ENCODE data around the gene ZBTB46. TPM values are rescaled to one million over a fixed set of nuclear protein-coding genes. Genes with fewer than 3 reads are reported as not detected.

The ZBTB46 gene
- total RNA-seq, 1 donor from 2014 or later: 7.4 TPM

DNA sequence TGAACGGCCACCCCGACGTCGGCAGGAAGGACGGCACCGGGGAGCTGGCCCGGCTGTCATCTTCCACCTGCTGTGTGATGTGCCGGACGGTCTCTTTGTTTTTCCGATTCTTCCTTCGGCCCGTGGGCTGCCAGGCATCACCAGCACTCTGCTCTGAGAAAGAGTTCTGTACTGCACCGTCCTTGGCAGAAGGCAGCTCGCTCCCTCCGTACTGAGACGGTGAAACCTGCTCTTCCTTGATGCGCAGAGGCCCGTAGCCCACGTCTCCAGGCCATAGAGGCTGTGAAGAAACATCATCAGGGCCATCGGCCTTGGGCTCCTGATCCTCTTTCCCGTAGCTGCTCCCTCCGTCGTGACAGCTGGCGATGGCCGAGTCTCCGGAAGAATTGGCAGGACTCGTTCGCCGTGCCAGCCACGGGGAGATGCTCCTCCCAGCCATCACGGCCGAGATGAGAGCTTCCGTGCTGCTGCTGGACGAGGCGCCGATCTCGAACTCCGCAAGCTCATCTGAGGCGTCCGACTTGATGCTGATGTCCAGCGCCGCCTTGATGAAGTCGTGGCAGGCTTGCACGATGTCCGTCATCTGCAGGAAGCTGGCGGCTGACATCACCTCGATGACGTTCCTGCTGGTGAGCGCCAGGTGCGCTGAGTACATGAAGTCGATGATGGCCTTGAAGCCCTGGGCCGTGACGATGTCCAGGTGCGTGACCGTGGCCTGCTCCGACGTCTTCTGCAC is 41.1 kb downstream of the ZBTB46 start:
- intact Hi-C loops (cut with DNase I): no loop called here

DNA sequence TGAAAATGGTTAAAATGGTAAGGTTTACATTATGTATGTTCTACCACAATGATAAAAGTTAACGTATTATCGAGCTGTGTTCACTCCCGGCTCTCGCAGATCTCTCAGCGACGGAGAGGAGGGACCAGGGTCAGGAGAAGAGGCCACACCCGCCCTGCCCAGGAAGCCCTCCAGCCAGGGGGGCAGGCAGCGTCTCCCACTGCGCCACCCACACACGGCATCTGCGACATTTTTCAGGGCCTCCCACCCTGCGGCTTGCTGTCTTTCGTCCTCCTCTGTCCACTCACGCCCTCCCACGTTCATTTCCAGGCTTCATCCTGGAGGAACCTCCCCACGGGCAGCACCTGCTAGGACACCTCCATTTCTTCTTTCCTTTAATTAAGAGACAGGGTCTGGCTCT is 43.3 kb downstream of the ZBTB46 start:
- intact Hi-C loops (cut with DNase I): no loop called here
- no peaks in the 10 kb centered on the region for H3K9me3 ChIP-seq
- no peak for TF ChIP-seq POLR2AphosphoS5 (IDR thresholded peaks at IDR 0.05; ENCODE audit: insufficient read depth in 1 of 2, low read depth in 1 of 2)
- TF ChIP-seq, protein P1, sequence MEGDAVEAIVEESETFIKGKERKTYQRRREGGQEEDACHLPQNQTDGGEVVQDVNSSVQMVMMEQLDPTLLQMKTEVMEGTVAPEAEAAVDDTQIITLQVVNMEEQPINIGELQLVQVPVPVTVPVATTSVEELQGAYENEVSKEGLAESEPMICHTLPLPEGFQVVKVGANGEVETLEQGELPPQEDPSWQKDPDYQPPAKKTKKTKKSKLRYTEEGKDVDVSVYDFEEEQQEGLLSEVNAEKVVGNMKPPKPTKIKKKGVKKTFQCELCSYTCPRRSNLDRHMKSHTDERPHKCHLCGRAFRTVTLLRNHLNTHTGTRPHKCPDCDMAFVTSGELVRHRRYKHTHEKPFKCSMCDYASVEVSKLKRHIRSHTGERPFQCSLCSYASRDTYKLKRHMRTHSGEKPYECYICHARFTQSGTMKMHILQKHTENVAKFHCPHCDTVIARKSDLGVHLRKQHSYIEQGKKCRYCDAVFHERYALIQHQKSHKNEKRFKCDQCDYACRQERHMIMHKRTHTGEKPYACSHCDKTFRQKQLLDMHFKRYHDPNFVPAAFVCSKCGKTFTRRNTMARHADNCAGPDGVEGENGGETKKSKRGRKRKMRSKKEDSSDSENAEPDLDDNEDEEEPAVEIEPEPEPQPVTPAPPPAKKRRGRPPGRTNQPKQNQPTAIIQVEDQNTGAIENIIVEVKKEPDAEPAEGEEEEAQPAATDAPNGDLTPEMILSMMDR (IDR thresholded peaks at IDR 0.05): no peak
- no peak for TF ChIP-seq POLR2A (IDR thresholded peaks at IDR 0.05)
- H3K4me1 ChIP-seq: no peaks in the 10 kb centered on the region
- DNase-seq (ENCODE audit: extremely low spot score in 2 of 2): no peak
- H3K27me3 ChIP-seq: no peaks in the 10 kb centered on the region
- H3K36me3 ChIP-seq: peaks cover 0 to 5% of the 10 kb centered on the region in 2 donors
- H3K27ac ChIP-seq: no peak overlapping the region
- no peak overlapping the region for H3K4me3 ChIP-seq

More for the DNA sequence above, 41.1 kb downstream of the ZBTB46 start:
- no peak overlapping the region for H3K4me3 ChIP-seq
- H3K27me3 ChIP-seq: no peaks in the 10 kb centered on the region
- H3K27ac ChIP-seq: no peak overlapping the region
- TF ChIP-seq, protein P1 (IDR thresholded peaks at IDR 0.05): no peak
- TF ChIP-seq POLR2A (IDR thresholded peaks at IDR 0.05) (no peak), POLR2AphosphoS5 (IDR thresholded peaks at IDR 0.05; ENCODE audit: insufficient read depth in 1 of 2, low read depth in 1 of 2) (no peak)
- no peaks in the 10 kb centered on the region for H3K4me1 ChIP-seq
- H3K36me3 ChIP-seq: peaks cover 0 to 5% of the 10 kb centered on the region in 2 donors
- no peak for DNase-seq (ENCODE audit: extremely low spot score in 2 of 2)
- no peaks in the 10 kb centered on the region for H3K9me3 ChIP-seq

DNA sequence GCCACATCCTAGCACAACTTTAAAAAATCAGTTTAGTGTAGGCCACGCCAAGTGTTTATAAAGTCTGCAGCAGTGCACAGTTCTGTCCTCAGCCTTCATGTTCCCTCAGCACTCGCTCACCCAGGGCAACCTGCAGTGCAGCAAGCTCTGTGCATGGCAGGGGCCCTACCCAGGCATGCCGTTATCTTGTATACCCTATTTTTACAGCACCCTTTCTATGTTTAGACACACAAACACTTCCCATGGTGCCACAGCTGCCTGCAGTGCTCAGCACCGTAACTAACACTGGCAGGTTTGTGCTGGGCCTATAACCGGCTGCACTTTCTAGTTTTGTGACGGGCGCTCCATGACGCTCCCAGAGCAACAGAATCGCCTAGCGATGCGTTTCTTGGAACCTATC is 43.8 kb downstream of the ZBTB46 start:
- intact Hi-C loops (cut with DNase I): no loop called here
- TF ChIP-seq, protein P1 (IDR thresholded peaks at IDR 0.05): no peak
- TF ChIP-seq POLR2A (IDR thresholded peaks at IDR 0.05): no peak
- no peak for TF ChIP-seq POLR2AphosphoS5 (IDR thresholded peaks at IDR 0.05; ENCODE audit: insufficient read depth in 1 of 2, low read depth in 1 of 2)

DNA sequence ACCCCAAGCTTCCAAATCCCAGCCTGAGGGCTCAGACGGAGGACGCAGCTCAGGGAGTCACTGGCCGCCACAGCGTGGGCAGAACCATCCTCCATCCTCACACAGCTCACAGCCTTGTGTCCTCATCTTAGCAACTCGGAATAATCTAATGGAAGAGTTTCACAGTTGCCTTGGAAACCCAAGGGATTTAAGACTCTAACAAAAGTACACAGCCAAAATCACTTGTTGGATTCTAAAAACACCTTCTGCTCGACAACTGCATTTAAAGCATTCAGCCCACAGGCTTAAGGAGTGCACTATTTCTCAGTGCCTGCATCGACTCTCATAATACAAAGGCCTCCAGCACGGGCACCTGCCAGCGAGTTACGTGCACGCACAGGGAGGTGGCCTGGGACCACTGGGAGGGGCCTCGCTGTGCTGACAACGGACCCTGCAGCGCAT is 45.4 kb downstream of the ZBTB46 start:
- intact Hi-C loops (cut with DNase I): no loop called here
- Histone ChIP-seq H3K9me3 (no peaks in the 10 kb centered on the region), H3K27ac (no peak overlapping the region), H3K36me3 (peaks cover 0 to 5% of the 10 kb centered on the region in 2 donors), H3K4me1 (no peaks in the 10 kb centered on the region), H3K27me3 (no peaks in the 10 kb centered on the region), H3K4me3 (no peak overlapping the region)
- TF ChIP-seq, protein P1 (IDR thresholded peaks at IDR 0.05): no peak
- no peak for TF ChIP-seq POLR2AphosphoS5 (IDR thresholded peaks at IDR 0.05; ENCODE audit: insufficient read depth in 1 of 2, low read depth in 1 of 2)
- TF ChIP-seq POLR2A (IDR thresholded peaks at IDR 0.05): no peak
- DNase-seq (ENCODE audit: extremely low spot score in 2 of 2): no peak

More for the DNA sequence above, 43.8 kb downstream of the ZBTB46 start:
- Histone ChIP-seq H3K4me1 (no peaks in the 10 kb centered on the region), H3K9me3 (no peaks in the 10 kb centered on the region), H3K36me3 (peaks cover 0 to 5% of the 10 kb centered on the region in 2 donors), H3K27me3 (no peaks in the 10 kb centered on the region), H3K4me3 (no peak overlapping the region), H3K27ac (no peak overlapping the region)
- DNase-seq (ENCODE audit: extremely low spot score in 2 of 2): no peak

DNA sequence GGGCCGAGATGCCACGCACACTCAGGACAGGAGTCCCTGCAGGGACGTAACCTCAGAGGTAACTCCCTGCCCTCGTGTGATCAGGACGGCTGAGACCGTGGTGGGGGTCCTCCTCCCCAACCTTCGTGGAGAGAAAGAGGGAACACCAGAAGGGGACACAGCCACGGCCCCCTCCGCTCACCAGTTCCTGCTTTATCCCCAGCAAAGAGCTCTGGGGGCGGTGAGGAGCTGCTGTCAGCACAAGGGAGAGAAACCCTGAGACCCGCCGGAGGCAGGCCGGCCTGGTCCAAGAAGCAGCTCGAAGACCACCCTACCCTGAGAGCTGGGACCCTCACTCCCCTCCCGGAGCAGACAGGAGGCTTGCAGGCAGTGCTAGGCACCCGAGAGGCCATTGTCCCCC is 47.1 kb downstream of the ZBTB46 start:
- intact Hi-C loops (cut with DNase I): no loop called here
- H3K9me3 ChIP-seq: no peaks in the 10 kb centered on the region
- no peaks in the 10 kb centered on the region for H3K4me1 ChIP-seq

More for the DNA sequence above, 47.1 kb downstream of the ZBTB46 start:
- no peak for DNase-seq (ENCODE audit: extremely low spot score in 2 of 2)
- no peak overlapping the region for H3K27ac ChIP-seq
- H3K27me3 ChIP-seq: no peaks in the 10 kb centered on the region
- H3K36me3 ChIP-seq: no peaks in the 10 kb centered on the region
- H3K4me3 ChIP-seq: no peak overlapping the region
- TF ChIP-seq, protein P1 (IDR thresholded peaks at IDR 0.05): no peak
- no peak for TF ChIP-seq POLR2A (IDR thresholded peaks at IDR 0.05)
- TF ChIP-seq POLR2AphosphoS5 (IDR thresholded peaks at IDR 0.05; ENCODE audit: insufficient read depth in 1 of 2, low read depth in 1 of 2): no peak

Data from vagina (tissue), 2 donors.